Cerebellar nuclear complex (tissue), 1 donor: ENCODE results near the gene KCNA5.

Experiments used
- DNase-seq, 2 experiments: peaks; one replicate each; lab custom pipeline; 2025; lab: John Stamatoyannopoulos, UW

KCNA5 gene

DNA sequence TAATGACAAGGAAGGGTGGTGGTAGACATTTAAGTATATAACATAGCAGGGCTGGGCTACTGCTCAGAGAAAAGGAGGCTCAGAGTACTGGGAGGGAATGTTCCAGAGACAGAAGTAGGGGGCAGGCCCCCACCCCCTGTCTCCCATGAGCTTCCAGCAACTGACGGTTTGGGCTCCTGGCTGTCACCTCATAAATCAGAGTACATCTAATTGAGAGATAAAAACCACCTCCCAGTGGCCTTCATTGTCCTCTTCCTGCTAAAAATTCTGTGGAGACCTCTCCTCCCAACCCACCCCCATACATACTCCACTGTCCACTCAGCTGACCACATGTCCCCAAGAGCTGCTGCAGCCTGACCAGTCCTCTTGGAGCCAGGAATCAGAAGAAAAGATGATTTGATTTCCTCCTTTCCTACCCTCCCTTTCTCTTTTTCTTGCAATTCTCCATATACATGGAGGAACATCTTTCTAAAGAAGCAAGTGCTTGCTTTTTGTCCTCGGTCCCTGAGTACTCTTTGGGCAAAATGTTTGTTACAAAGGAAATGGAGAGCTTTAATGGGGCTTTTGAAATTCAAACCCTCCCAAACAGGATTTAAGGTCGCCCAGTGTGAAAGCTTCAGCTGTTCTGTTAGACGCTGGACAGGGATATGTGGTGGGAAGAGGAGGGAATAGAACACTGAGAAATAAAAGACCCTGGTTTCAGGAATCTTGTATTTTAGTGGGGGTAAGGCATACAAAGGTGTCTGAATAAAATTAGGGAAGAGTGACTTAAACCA is 16.4 kb upstream of the KCNA5 start:
- no peak for DNase-seq

DNA sequence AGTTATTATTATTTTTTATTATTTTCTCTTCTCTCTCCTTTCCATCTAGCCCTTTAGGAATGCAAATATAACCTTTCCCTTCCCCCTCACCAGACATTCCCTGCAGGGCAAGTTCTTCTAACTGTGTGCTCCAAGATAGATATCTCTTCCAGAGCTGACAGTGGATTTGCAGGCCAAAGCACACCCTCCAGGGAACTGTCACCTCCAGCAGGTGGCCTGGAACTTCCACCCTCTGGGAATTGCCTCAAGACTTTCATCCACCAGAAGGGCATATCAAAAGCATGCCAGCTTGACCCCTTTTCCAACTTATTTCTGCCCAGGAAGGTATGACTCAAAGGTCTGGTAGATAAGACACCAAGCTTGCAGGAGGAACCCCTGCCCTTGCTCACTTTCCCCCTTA is 13.6 kb upstream of the KCNA5 start:
- no peak for DNase-seq

DNA sequence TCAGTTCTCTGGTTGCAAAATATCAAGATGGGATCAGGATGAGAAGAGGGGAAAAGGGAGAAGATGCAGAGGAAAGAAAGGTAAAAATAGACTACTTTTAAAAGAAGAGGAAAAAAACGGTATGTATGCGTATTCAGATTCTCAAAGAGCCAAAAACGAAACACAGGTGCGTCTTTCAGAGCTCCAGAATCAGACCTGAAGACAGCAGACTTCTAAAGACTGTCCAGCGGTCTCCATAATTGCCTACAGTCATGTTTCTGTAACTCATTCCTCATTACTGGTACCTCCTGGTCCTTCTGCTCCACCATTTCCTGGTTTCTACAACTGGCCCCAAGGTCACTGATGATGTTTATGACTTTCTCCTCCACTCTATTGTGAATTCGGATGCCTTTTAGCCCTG is 12.4 kb upstream of the KCNA5 start:
- DNase-seq: no peak

DNA sequence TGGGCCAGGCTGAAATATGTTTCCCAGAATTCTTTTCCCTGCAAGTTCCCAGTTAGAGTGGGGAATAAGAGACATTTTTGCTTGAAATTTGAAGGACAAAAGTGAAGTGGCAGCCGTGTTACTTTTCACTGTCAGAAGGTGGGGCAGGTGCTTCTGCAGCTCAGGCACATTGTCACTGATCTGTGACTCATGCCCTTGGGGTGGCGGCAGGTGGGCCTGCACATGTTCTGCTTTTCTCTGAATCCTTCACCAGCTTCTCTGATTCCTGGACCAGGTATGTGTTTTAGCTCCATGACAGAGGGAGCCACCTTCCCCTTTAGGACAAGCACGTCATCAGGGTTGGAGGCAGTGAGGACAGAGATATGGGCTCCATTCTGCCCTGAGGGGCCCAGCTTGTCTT is 11.7 kb upstream of the KCNA5 start:
- DNase-seq: no peak

DNA sequence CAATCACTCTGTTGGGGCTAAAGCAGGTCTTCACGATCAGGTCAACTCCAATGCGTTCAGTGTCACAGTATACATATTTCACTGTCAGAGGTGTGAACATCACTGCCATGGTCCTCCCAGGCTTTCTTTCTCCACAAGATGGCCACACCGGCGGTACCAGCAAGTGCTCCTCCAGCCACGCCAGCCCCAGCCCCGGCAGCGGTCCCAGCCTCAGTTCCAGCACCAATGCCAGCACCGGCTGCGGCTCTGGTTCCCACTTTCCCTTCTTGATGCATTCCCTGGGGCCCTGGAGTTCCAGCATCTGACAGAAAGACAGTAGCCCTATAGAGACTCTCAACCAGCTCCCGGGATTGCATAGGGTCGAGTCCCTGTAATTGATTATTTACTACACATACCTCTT is 10.9 kb upstream of the KCNA5 start:
- no peak for DNase-seq

DNA sequence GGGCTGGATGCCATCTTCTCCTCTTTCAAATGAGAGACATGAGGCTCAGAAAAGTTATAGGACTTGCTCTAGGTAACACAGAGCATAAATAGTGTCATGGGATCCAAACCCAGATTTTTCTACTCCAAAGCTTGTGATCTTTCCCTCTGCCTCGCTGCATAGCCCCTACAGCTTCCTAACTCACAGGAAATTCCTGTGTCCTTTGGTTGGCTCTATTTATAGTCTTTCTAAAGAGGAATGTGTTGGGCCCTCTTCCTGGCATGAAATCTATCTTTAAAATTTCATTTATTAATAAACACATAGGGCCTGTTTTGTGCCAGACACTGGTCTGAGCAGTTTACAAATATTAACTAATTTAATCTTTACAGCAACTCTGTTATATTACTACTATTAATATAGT is 9.8 kb upstream of the KCNA5 start:
- no peak for DNase-seq

DNA sequence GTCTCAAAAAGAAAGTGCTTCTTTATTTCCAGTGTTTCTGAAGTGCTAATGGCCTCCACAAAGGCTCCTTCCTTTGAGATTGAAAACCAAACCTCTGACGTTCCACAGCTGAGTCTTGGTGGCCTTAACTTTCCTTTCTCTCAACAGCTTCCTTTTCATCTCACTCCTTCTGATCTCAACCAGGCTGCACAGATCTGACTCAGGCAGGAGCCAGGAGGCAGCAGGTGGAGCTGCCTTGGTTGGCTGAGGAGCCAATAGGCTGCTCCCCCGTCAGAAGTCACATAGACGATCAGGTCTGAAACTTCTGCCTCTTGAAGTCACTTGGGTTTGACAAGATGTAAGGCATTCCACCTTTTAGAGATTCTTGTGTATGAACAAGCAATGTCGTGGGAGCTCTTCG is 9.1 kb upstream of the KCNA5 start:
- DNase-seq: no peak

DNA sequence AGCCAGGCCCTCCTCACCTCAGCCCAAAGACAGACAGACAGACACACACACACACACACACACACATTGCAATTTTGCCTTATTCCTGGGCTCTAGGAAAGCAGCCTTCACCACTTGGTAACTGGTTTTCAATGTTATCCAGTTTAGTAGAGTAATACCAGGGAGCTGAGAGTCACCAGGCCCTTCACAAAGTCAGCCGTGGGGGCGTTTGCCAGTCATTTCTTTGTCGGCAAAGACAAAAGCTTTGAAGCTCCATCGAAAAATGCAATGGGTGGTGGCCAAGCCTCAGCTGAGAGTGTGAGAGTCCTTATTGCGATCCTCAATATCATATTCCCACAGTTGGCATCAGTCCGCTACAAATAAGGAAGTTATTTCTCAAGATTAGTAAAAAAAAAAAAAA is 8.1 kb upstream of the KCNA5 start:
- no peak for DNase-seq

DNA sequence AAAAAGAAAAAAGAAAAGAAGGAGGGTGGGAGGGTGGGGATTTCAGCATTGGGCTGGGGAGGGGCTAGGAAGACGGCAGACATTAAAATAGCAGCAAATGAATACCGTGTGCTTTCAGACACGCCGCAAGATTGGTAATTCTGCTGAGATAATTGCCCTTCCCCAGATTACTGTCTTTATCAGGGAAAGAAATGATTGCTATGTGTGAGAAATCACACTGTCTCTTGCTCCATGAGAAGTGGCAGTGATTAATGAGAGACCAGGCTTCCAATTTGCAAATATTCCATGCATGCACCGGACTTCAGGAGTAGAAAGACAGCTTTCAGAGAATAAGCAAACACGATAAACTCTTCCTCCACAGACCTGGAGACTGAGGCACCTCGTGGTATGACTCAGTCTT is 7.6 kb upstream of the KCNA5 start:
- DNase-seq: no peak

DNA sequence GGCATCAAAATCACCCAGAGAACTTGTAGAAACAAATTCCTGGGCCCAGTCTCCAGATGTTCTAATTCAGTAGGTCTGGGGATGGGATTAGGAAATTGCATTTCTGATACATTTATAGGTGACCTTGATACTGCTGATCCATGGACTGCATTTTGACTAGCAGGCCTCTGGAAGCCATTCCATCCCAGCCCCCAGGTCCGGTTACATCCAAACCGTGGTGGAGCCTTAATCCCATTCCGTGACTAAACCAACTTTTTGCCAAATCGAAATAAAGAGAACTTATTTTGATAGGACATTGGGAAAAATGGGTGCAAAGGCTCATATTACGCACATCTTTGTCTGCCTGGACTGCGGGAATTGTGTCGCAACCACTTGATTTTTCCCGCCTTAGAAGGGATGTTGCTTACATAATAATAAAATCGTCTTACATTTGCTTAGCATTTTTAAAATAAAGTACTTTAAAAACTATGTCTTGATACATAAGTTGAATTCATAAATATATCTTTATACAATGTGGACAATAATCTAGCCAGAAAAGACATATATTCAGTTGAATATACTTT is 5.8 kb upstream of the KCNA5 start:
- no peak for DNase-seq

DNA sequence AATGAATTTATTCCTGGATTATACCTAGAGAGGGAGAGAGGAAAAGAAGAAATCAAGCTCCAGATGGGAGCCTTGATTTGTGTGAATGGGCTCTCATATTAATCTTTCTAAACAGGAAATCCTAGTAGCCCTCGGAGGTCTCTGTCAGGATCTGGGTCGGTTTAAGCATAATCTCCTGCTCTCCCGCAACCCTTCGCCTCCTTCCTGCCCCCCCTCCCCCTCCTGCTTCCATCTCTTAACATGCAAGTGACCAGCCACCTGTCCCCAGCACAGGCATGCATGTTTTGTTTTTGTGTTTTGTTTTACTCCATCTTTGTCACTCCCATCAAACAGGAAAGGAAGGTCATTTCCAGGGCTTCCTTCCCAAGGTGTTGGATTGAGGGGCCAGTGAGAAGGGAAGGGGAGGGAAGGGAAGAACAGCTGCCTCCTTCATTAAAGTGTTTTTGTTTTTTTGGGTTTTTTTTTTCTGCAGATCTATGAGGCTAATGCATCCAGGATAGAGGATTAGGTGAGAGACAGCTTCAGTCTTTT is 4.8 kb upstream of the KCNA5 start:
- DNase-seq: no peak

DNA sequence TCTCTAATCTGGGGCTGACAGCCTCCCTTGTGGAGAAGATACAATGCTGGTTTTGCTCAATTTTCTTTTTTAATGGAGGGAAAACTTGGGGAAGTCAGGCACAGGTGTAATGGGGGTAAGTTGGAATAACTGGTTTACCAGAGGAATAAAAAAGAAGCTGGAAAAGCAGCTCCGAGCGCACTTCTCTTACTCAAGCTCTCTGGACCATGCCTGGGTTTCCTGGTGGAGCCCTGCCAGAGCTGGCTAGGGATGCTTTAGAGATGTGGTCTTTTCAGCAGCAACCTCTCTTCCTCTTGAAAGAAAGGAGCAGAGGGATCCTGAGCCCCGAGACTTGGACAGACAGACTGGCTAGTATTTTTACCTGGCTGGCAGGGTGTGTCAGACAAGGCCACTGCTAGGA is 3.9 kb upstream of the KCNA5 start:
- no peak for DNase-seq

DNA sequence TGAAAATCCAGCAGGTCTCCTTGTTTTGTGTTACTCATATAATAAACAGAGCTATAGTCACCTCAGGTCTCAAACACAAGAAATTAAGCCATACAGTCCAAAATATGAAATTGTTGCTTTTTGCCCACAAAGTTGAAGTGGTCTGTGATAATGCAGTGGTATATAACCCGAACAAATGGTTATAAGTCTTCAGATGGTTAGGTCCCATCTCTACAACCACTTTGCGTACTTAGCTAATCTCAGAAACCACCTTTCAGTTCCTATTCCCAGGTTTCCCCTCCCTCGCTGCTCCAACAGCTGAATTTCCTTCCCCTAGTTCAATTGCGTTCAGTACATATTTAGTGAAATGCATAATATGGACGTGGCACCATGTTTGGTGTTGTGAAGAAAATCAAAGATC is 3.3 kb upstream of the KCNA5 start:
- no peak for DNase-seq

DNA sequence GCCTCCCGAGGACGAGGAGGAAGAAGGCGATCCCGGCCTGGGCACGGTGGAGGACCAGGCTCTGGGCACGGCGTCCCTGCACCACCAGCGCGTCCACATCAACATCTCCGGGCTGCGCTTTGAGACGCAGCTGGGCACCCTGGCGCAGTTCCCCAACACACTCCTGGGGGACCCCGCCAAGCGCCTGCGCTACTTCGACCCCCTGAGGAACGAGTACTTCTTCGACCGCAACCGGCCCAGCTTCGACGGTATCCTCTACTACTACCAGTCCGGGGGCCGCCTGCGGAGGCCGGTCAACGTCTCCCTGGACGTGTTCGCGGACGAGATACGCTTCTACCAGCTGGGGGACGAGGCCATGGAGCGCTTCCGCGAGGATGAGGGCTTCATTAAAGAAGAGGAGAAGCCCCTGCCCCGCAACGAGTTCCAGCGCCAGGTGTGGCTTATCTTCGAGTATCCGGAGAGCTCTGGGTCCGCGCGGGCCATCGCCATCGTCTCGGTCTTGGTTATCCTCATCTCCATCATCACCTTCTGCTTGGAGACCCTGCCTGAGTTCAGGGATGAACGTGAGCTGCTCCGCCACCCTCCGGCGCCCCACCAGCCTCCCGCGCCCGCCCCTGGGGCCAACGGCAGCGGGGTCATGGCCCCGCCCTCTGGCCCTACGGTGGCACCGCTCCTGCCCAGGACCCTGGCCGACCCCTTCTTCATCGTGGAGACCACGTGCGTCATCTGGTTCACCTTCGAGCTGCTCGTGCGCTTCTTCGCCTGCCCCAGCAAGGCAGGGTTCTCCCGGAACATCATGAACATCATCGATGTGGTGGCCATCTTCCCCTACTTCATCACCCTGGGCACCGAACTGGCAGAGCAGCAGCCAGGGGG is 979 bp downstream of the KCNA5 start:
- no peak for DNase-seq

DNA sequence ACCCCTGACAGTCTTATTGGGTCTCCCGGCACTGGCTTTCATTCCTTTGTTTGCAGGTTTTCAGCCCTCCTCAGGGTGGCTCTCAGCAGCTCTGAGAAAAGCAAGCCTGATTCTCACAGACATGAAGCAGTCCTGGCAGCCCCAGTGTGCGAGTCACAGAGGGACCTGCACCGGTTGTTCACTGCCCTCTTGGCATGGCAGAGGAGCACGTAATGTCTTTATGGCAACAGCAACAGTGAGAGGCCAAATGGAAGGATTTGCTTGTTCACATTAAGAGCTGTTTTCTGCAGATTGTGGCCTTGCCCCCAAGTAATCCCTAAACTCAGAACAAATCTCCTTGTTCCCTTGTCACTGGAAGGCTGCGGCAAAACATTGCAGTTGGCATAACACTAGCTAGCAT is 3.4 kb downstream of the KCNA5 start:
- no peak for DNase-seq

DNA sequence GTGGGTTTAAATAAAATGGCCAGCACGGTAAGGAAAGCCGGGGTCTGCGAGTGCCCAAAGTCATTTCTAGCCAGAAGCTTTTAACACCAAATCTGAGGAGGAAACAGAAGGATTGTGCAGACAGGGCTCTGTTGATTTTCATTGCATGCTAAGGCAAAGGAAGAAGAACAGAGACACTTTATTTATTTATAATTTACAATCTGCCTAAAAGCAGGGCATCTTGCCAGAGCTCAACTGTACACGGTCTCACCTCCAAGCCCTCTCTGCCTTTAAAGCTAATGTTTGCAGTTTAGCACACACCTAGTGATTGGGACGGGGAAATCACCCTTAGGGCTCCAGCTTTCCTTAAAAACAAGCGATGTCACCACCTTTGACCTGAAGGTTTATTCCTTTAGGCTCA is 4.0 kb downstream of the KCNA5 start:
- DNase-seq: no peak

DNA sequence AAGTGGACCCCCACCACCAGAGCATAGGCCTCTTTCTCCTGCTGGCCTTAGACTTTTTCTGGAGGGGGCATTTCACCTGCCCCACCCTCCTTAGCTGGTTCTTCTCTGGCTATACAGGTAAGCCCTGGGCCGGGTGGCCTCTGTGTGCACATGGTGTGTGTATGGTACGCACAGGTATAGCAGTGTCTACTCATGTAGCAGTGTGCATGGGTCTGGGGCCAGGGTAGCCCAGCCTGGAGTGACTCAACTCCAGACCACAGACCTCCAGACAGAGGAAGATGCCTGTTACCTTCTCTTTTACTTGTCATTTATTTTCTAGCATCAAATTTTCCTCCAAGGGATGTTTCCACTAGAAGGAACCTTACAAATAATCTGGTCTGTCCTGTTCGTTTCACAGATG is 6.9 kb downstream of the KCNA5 start:
- DNase-seq: no peak

DNA sequence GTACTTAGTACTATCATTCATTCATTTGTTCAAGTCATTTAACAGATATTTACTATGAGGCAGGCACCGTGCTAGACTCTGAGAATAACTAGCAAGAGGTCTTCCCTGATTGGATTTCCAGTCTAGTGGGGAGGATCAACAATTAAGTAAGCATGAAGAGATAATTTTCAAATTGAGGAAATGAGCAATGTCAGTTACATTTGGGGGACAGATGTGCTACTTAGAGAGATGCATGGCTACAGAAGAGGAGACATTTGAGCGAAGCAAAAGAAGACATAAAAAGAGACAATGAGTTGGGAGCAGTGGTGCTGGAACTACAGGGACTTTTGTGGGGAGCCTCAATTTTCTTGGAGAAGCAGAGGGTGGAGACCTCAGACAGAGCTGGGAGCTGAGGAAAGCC is 7.7 kb downstream of the KCNA5 start:
- no peak for DNase-seq

DNA sequence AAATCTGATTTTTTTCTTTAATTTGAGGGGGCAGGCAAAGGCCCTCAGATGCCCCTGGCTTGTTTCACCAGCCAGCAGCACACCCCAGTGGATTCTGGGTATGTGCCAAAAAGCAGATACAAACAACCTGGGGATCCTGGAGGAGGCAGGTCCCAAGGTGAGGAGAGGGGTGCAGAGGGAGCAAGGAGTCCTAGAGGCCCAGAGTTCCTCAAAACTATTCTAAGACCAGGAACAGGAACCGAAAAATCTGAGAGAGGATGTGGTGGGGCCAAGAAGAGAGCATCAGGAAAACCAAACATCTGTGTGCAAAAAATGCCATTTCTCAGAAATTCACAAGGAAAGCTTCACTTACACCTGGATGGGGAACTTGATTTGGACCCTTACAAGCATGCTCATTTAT is 8.2 kb downstream of the KCNA5 start:
- no peak for DNase-seq

DNA sequence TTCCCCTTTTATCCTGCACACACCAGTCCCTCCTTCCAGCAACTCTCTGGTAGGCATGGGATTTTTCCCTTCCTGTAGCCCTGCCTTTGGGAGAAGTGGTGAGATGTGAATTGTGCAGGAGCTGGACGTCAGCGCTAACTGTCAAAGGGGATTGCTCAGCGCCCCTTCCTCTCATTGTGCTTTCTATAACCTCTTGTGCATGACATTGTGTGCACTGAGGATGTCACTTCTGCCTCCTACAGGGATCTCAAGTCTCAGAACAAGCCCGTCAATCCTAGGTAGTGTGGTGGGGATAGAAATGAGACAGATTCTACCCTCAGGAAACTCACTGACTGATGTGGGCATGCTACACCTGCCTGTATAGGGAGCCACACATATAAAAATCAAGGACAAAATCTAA is 8.7 kb downstream of the KCNA5 start:
- DNase-seq: no peak

DNA sequence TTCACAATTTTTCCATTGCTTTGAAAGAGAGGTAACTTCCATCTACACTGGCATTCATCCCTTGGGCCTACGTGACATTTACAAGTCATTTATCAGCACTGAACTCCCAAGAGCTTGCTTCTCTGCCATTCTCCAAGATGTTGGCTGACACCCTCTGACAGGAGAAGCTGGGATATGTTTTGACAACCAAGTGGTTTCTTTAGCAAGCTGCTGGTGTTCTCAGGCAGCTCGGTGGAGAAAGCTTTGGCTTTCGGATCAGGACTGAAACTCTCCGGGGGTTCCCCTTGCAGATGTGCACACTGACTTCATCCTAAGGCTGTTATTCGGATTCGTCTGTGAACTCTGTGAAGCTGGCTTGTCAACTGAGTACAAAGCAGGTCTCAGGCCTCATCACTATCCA is 15.7 kb downstream of the KCNA5 start:
- no peak for DNase-seq

DNA sequence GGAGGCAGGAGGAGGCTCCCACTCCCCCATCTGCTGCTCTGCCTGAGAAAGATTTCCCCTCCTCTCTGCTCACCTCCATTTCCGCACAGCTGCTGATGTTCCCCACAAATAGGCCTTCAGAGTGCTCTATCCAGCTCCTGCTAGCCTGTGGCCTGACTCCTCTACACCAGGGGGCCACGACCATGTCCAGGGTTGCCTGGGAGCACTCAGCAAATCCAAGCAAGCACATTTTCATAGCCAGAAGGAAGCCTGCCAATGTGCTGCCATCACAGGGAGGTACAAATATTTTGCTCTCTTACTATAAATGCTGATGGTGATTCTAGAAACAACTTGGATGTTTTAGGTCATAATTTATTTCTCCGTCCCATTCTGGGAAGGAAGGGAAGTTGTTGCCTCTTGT is 17.3 kb downstream of the KCNA5 start:
- DNase-seq: no peak

DNA sequence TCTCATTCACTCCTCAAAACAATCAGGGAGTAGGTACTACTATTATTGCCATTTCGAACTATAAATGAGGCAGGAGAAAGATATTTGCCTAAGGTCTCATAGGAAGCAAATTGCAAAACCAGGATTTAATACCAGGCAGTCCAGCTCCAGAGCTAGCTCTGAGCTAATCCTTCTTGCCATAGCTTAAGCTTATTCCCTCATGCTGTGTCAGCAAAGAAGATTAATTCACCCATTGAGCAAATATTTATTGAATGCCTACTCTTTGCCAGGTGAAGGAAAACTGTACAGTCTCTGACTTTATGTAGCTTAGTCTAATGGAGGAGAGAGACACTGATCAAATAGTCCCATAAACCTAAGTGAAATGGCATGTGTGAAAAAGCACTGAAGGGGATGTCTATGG is 19.5 kb downstream of the KCNA5 start:
- no peak for DNase-seq
